ENCODE measurements around the gene SHB. TPM values are rescaled to one million over a fixed set of nuclear protein-coding genes. Genes with fewer than 3 reads are reported as not detected.
"Not testable (repeated sequence)": the region's sequence is repeated elsewhere in the genome, so short reads cannot be mapped to it uniquely, and the experiment has no call there.

The SHB gene
- polyA plus RNA-seq, 4 donors: 8.9 to 22.2 (median 14.0) TPM

DNA sequence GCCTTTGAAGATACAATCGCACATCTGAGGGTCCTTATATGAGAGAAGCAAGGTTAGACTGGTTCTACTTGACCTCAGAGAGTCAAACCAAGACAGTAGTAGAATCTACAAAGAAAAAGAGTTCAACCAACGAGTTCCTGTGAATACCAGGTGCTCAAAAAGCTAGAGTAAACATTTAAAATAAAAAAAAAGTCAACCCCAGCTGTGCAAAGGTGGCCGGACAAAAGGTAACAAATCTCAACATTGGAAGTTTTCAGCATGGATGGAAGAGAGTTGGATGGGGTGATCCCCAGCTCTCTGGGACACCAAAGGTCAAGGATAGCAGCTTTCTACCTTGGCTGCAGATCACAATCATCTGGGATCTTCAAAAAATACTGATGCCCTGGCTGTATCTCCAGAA lies 14.4 kb downstream of the SHB start:
- H3K9me3 ChIP-seq (ENCODE audit: control insufficient read depth in 2 of 2, insufficient read depth in 1 of 2, low read depth in 1 of 2, low read length in 1 of 2): no peaks in the 10 kb centered on the region
- DNase-seq (no peak), FAIRE-seq (no peak)
- H3K36me3 ChIP-seq (ENCODE audit: control insufficient read depth in 3 of 3, insufficient read depth in 2 of 3, low read depth in 1 of 3, low read length in 3 of 3): peaks cover 0 to 38% (median 0%) of the 10 kb centered on the region in 3 donors
- H3K27ac ChIP-seq (ENCODE audit: low read depth in 1 of 3, low read length in 2 of 3): no peak overlapping the region
- no peak overlapping the region for H3K4me3 ChIP-seq (ENCODE audit: low read depth in 1 of 3, low read length in 3 of 3)
- no peaks in the 10 kb centered on the region for H3K27me3 ChIP-seq (ENCODE audit: control insufficient read depth in 3 of 3, insufficient read depth in 3 of 3, low read length in 3 of 3)
- H3K4me1 ChIP-seq (ENCODE audit: control insufficient read depth in 3 of 3, insufficient read depth in 2 of 3, low read depth in 1 of 3, low read length in 2 of 3): peaks cover 0 to 8% (median 7%) of the 10 kb centered on the region in 3 donors
- WGBS, 3 donors: 56 to 73% (median 57%) methylated on average over 3 of the region's 3 CpGs

DNA sequence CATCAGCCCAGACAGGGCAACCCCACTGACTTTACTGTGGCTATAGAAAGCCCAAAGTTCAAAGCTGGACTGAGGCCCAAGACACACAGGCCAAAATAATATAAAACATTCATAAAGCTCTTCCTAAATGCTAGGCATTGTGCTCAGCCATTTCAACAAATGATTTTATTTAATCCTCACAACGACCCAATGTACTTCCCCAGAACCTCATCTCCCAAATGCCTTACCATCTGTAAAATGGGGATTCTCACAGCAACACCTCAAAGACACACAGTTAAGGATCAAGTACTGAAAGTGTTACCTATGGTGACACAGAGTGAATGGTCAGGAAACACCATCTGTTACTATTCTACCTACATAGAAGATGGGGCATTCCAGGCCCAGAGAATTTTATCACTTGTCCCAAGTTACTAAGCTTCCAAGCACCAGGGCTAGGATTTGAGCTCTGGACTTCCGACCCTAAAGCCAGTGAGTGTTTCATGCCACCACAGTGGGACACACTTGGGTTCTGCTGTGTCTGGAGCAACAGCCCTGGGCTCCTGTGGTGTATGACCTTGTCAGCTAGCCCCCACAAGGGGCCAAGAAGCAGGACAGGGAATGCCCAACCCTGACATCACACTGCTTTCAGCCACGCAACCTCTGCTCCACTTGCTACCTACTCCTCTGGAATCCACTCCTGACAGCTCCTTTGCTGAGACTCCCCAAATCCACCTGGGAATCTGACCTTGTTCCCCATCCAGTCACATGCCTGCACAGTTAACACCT lies 15.1 kb downstream of the SHB start:
- FAIRE-seq (no peak), DNase-seq (no peak)
- Histone ChIP-seq H3K27me3 (ENCODE audit: control insufficient read depth in 3 of 3, insufficient read depth in 3 of 3, low read length in 3 of 3) (no peaks in the 10 kb centered on the region), H3K9me3 (ENCODE audit: control insufficient read depth in 2 of 2, insufficient read depth in 1 of 2, low read depth in 1 of 2, low read length in 1 of 2) (no peaks in the 10 kb centered on the region), H3K4me1 (ENCODE audit: control insufficient read depth in 3 of 3, insufficient read depth in 2 of 3, low read depth in 1 of 3, low read length in 2 of 3) (peaks cover 0 to 8% (median 7%) of the 10 kb centered on the region in 3 donors), H3K36me3 (ENCODE audit: control insufficient read depth in 3 of 3, insufficient read depth in 2 of 3, low read depth in 1 of 3, low read length in 3 of 3) (peaks cover 0 to 34% (median 0%) of the 10 kb centered on the region in 3 donors), H3K27ac (ENCODE audit: low read depth in 1 of 3, low read length in 2 of 3) (no peak overlapping the region), H3K4me3 (ENCODE audit: low read depth in 1 of 3, low read length in 3 of 3) (no peak overlapping the region)
- 85 to 89% (median 86%) methylated on average over 3 of the region's 3 CpGs for WGBS, 3 donors

DNA sequence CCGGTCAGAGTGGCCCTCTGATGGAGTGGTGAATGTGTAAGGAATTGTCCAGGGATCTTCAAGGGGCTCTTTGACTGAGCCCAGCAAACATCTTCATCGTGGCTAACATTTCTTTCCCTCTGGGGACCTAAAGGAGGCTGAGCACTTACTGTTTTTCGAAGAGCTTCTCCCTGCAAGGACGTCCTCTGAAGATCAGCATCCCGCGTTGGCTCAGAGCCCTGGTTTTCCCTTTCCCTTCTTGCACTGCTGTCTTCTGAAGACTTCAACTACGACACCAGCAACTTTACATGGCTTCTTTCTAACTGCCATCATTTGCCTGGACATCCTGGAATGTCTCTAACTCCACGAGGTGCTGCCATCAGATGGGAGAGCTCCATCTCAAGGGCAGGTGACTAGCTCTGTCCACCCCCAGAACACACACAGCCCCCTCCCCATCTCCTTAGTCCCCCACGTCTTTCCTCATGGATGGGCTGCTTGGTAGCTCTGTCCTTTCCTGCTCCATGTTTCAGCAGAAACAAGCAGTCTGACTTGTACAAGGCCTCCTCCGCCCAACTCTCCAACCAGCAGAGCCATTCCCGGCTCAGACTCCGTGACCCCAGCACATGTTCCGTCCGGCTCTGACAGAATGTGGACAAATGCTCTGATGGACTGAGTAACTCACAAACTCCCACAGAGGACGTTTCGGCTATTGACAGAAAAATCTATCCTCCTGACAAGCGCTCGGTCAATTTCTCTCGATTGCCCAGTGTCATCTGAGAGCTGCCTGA lies 17.1 kb downstream of the SHB start:
- H3K4me1 ChIP-seq (ENCODE audit: control insufficient read depth in 3 of 3, insufficient read depth in 2 of 3, low read depth in 1 of 3, low read length in 2 of 3): peaks cover 3 to 26% (median 7%) of the 10 kb centered on the region in 3 donors
- no peak overlapping the region for H3K4me3 ChIP-seq (ENCODE audit: low read depth in 1 of 3, low read length in 3 of 3)
- peak overlapping the region; percentile 17 to 73 (median 57) for H3K27ac ChIP-seq (ENCODE audit: low read depth in 1 of 3, low read length in 2 of 3)
- DNase-seq: no peak
- H3K36me3 ChIP-seq (ENCODE audit: control insufficient read depth in 3 of 3, insufficient read depth in 2 of 3, low read depth in 1 of 3, low read length in 3 of 3): peaks cover 0 to 20% (median 0%) of the 10 kb centered on the region in 3 donors
- H3K27me3 ChIP-seq (ENCODE audit: control insufficient read depth in 3 of 3, insufficient read depth in 3 of 3, low read length in 3 of 3): no peaks in the 10 kb centered on the region
- no peak for FAIRE-seq
- no peaks in the 10 kb centered on the region for H3K9me3 ChIP-seq (ENCODE audit: control insufficient read depth in 2 of 2, insufficient read depth in 1 of 2, low read depth in 1 of 2, low read length in 1 of 2)
- WGBS, 3 donors: 83 to 85% (median 84%) methylated on average over 19 of the region's 19 CpGs

DNA sequence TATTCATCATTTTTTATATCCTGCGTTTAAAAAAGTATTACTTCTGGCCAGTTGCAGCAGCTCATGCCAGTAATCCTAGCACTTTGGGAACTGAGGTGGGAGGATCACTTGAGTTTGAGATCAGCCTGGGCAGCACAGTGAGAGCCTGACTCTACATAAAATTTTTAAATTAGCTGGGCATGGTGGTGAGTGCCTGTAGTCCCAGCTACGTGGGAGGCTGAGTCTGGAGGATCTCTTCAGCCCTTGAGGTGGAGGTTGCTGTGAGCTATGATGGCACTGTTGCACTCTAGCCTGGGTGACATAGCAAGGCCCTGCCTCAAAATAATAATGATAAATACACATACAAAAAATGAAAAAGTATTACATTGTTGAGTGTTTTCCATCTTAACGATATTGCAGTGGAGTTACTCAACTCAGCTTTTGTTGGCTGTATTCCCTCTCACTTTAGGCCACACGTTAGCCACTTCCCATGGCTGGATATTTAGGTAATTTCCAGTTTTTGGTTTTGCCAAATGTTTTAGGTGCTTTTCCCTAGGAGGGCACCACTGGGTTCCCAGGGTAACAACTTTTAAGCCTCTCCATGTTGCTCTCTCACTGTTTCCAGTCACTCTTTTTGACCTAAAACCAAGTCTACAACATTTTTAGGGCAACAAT lies 20.6 kb downstream of the SHB start:
- Histone ChIP-seq H3K9me3 (ENCODE audit: control insufficient read depth in 2 of 2, insufficient read depth in 1 of 2, low read depth in 1 of 2, low read length in 1 of 2) (no peaks in the 10 kb centered on the region), H3K4me1 (ENCODE audit: control insufficient read depth in 3 of 3, insufficient read depth in 2 of 3, low read depth in 1 of 3, low read length in 2 of 3) (peaks cover 10 to 38% (median 13%) of the 10 kb centered on the region in 3 donors), H3K27ac (ENCODE audit: low read depth in 1 of 3, low read length in 2 of 3) (peak overlapping the region; percentile 63 to 88 (median 86)), H3K36me3 (ENCODE audit: control insufficient read depth in 3 of 3, insufficient read depth in 2 of 3, low read depth in 1 of 3, low read length in 3 of 3) (peaks cover 0 to 19% (median 0%) of the 10 kb centered on the region in 3 donors), H3K27me3 (ENCODE audit: control insufficient read depth in 3 of 3, insufficient read depth in 3 of 3, low read length in 3 of 3) (no peaks in the 10 kb centered on the region), H3K4me3 (ENCODE audit: low read depth in 1 of 3, low read length in 3 of 3) (no peak overlapping the region)
- FAIRE-seq: no peak
- 75 to 78% (median 77%) methylated on average over 4 of the region's 4 CpGs for WGBS, 3 donors
- DNase-seq: no peak

DNA sequence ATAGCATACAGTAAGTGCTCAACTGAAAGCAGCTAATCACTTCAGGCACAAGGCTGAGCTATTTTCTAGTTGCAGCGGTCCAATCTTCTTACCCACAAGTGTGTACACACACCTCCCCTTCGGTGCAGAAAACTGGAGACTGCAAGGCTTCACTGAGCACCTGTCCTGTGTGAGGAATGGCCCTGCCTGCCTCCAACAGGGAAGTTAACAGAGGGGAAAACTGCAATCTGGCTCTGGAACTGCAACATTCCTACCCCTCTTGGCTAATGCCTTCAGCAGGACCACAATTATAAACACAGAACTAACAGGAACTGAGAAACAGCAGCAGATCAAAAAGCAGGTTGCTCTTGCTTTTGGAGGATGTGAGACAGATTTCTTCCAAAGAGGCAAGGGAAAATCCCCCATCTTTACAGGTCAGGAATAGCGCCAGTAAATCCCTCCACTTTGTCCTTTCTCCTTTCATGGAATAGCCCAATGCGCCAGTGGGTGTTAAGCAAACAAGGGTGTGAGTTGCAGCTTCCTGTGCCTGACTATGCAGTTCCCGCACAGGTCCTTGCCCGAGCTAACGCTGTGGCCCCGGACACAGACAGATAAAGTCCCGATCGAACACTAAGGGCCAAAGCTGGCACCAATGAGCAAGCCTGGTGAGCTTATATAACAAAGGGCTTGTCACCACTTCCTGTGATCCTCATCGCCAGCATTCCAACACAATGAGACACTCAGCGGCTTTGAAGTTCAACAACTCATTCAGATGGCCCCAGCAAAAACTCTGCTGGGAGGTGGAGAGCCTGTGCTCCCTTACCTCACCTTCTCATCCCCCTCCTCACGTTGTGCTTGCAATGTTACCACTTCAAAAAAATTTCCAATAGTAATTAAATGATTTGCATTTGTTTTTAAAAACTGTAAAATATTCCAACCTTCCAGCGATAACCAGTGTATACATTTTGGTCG lies 21.5 kb downstream of the SHB start:
- Histone ChIP-seq H3K27ac (ENCODE audit: low read depth in 1 of 3, low read length in 2 of 3) (peak overlapping the region; percentile 63 to 95 (median 88)), H3K27me3 (ENCODE audit: control insufficient read depth in 3 of 3, insufficient read depth in 3 of 3, low read length in 3 of 3) (no peaks in the 10 kb centered on the region), H3K36me3 (ENCODE audit: control insufficient read depth in 3 of 3, insufficient read depth in 2 of 3, low read depth in 1 of 3, low read length in 3 of 3) (peaks cover 0 to 24% (median 0%) of the 10 kb centered on the region in 3 donors), H3K4me1 (ENCODE audit: control insufficient read depth in 3 of 3, insufficient read depth in 2 of 3, low read depth in 1 of 3, low read length in 2 of 3) (peaks cover 10 to 38% (median 11%) of the 10 kb centered on the region in 3 donors), H3K9me3 (ENCODE audit: control insufficient read depth in 2 of 2, insufficient read depth in 1 of 2, low read depth in 1 of 2, low read length in 1 of 2) (no peaks in the 10 kb centered on the region), H3K4me3 (ENCODE audit: low read depth in 1 of 3, low read length in 3 of 3) (no peak overlapping the region)
- peak; percentile 91 to 97 for DNase-seq
- FAIRE-seq: no peak
- 19 to 31% (median 24%) methylated on average over 15 of the region's 15 CpGs for WGBS, 3 donors

DNA sequence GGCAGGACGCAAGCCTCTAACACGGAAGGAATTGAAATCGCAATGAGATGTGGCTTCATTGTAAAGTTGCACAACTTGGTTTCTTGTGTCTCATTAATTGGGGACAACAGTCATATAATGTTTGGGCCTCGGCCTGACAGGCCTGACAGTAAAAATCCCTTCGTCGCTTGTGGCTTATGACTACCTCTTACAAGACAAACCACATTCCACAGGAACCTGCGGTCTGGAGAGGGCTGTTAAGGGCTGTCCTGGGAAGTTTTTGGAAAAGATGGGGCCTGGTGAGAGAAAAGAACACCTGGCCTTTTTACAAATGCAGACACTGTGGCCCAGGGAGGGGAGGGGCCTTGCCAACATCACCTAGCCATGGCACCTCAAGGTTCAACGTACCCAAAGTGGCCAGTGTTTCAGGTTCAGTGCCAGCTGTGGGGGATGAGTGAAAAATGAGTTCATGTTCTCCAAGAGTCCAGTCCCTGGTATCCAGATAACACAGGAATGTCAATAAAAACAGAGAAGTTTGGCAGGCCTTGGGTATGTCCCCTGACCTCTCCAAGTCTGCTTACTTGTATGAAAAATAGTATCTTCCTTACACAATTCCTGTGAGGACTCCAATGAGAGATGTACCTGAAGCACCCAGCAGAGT lies 22.2 kb downstream of the SHB start:
- DNase-seq: peak; percentile 69 to 80
- H3K4me1 ChIP-seq (ENCODE audit: control insufficient read depth in 3 of 3, insufficient read depth in 2 of 3, low read depth in 1 of 3, low read length in 2 of 3): peaks cover 9 to 34% (median 10%) of the 10 kb centered on the region in 3 donors
- WGBS, 3 donors: 26 to 60% (median 35%) methylated on average over 8 of the region's 8 CpGs

DNA sequence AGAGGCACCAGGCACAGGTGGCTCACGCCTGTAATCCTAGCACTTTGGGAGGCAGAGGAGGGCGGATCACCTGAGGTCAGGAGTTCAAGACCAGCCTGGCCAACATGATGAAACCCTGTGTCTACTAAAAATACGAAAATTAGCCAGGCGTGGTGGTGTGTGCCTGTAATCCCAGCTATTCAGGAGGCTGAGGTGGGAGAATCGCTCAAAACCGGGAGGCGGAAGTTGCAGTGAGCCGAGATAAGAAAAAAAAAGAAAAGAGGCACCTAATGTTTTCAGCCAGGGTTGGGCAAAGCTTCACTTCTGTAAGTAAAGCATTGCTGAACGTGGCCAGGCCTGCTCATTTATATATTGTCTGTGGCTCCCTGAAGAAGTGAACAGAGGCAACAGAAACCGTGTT lies 23.1 kb downstream of the SHB start:
- H3K4me1 ChIP-seq (ENCODE audit: control insufficient read depth in 3 of 3, insufficient read depth in 2 of 3, low read depth in 1 of 3, low read length in 2 of 3): peaks cover 7 to 30% (median 10%) of the 10 kb centered on the region in 3 donors
- not testable (repeated sequence) for FAIRE-seq

More for the DNA sequence above, 22.2 kb downstream of the SHB start:
- no peaks in the 10 kb centered on the region for H3K27me3 ChIP-seq (ENCODE audit: control insufficient read depth in 3 of 3, insufficient read depth in 3 of 3, low read length in 3 of 3)
- FAIRE-seq: no peak
- H3K4me3 ChIP-seq (ENCODE audit: low read depth in 1 of 3, low read length in 3 of 3): no peak overlapping the region
- H3K36me3 ChIP-seq (ENCODE audit: control insufficient read depth in 3 of 3, insufficient read depth in 2 of 3, low read depth in 1 of 3, low read length in 3 of 3): peaks cover 0 to 30% (median 0%) of the 10 kb centered on the region in 3 donors
- peak overlapping the region; percentile 63 to 95 (median 88) for H3K27ac ChIP-seq (ENCODE audit: low read depth in 1 of 3, low read length in 2 of 3)
- H3K9me3 ChIP-seq (ENCODE audit: control insufficient read depth in 2 of 2, insufficient read depth in 1 of 2, low read depth in 1 of 2, low read length in 1 of 2): no peaks in the 10 kb centered on the region

More for the DNA sequence above, 23.1 kb downstream of the SHB start:
- 67 to 81% (median 73%) methylated on average over 10 of the region's 10 CpGs for WGBS, 3 donors
- DNase-seq; H3K4me3 ChIP-seq (ENCODE audit: low read depth in 1 of 3, low read length in 3 of 3); H3K9me3 ChIP-seq (ENCODE audit: control insufficient read depth in 2 of 2, insufficient read depth in 1 of 2, low read depth in 1 of 2, low read length in 1 of 2); H3K27me3 ChIP-seq (ENCODE audit: control insufficient read depth in 3 of 3, insufficient read depth in 3 of 3, low read length in 3 of 3): not testable (repeated sequence)
- Histone ChIP-seq H3K36me3 (ENCODE audit: control insufficient read depth in 3 of 3, insufficient read depth in 2 of 3, low read depth in 1 of 3, low read length in 3 of 3) (peaks cover 0 to 31% (median 0%) of the 10 kb centered on the region in 3 donors), H3K27ac (ENCODE audit: low read depth in 1 of 3, low read length in 2 of 3) (peak overlapping the region; percentile 63 to 95 (median 88))
